Osteocyte (in vitro differentiated cells): ENCODE data around the gene ESYT3. TPM values are rescaled to one million over a fixed set of nuclear protein-coding genes. Genes with fewer than 3 reads are reported as not detected.
"Not testable (repeated sequence)": the region's sequence is repeated elsewhere in the genome, so short reads cannot be mapped to it uniquely, and the experiment has no call there.

Experiments
- DNase-seq: peaks from one replicate; pipeline ENCODE4 v3.0.0; 2021; ENCODE audit warnings: mixed read lengths; ENCODE audit not compliant: unreplicated experiment; ENCODE audit errors: extremely low spot score
- H3K27ac Mint-ChIP-seq: one replicate; pipeline ENCODE4 v1.8.0; 2021; ENCODE audit warnings: mild to moderate bottlenecking, mixed read lengths; ENCODE audit not compliant: unreplicated experiment
- H3K27me3 Mint-ChIP-seq: one replicate; pipeline ENCODE4 v1.8.0; 2021; ENCODE audit warnings: mixed read lengths; ENCODE audit not compliant: unreplicated experiment
- H3K36me3 Mint-ChIP-seq: one replicate; pipeline ENCODE4 v1.8.0; 2021; ENCODE audit warnings: mixed read lengths; ENCODE audit not compliant: unreplicated experiment
- H3K4me1 Mint-ChIP-seq: one replicate; pipeline ENCODE4 v1.8.0; 2021; ENCODE audit warnings: mixed read lengths; ENCODE audit not compliant: unreplicated experiment
- H3K4me3 Mint-ChIP-seq: one replicate; pipeline ENCODE4 v1.8.0; 2021; ENCODE audit warnings: mild to moderate bottlenecking, moderate library complexity, mixed read lengths; ENCODE audit not compliant: unreplicated experiment
- H3K9me3 Mint-ChIP-seq: one replicate; pipeline ENCODE4 v1.8.0; 2021; ENCODE audit warnings: mixed read lengths; ENCODE audit not compliant: unreplicated experiment
- total RNA-seq: library from RNA; stranded (reverse); gene quantifications from 2 replicates; pipeline ENCODE4 v1.2.1, GENCODE V29; 2021
- TF ChIP-seq, protein P1 (sequence below): fragments of 200-600 bp; sonication (generic); IDR thresholded peaks from 2 replicates; pipeline ENCODE4 v1.5.0; 2021; ENCODE audit warnings: antibody characterized with exemption, mild to moderate bottlenecking, moderate library complexity

Gene ESYT3
- total RNA-seq, 1 donor from 2014 or later = 0.21 TPM

DNA sequence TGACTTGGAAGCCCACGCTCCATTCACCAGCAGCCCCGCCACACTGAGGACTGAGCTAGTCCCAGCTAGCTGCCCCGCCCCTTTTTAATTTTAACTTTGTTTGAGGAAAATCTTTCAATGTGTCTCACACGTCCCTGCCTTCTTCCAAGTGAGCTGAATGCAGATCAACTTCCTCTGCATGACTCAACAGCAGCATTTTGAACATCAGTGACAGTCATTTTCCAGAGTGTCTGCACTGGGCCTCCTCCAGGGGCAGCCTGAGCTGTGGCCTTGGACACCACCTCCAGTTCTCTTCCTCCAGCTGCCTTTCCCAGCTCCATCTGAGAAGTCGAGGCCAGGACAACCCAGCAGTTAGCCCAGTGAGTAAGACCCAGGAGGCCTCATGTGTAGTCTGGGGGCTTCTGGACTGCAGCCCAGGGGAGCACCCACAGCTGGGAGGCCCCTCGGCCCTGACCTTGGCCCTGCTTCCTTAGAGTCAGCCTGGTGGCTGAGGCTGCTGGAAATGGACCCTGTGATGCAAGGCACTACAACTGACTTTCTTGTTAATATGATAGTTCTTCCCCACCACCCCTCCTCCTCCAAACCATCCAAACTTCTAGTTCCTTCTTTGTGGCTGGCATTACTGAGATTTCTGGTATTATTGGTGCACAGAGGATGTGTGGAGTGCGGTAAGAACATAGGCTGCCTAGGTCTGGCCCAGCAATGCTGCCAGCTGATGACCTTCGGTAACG, 21.4 kb upstream of the ESYT3 start:
- H3K27ac Mint-ChIP-seq = no peak overlapping the region
- TF ChIP-seq, protein P1, sequence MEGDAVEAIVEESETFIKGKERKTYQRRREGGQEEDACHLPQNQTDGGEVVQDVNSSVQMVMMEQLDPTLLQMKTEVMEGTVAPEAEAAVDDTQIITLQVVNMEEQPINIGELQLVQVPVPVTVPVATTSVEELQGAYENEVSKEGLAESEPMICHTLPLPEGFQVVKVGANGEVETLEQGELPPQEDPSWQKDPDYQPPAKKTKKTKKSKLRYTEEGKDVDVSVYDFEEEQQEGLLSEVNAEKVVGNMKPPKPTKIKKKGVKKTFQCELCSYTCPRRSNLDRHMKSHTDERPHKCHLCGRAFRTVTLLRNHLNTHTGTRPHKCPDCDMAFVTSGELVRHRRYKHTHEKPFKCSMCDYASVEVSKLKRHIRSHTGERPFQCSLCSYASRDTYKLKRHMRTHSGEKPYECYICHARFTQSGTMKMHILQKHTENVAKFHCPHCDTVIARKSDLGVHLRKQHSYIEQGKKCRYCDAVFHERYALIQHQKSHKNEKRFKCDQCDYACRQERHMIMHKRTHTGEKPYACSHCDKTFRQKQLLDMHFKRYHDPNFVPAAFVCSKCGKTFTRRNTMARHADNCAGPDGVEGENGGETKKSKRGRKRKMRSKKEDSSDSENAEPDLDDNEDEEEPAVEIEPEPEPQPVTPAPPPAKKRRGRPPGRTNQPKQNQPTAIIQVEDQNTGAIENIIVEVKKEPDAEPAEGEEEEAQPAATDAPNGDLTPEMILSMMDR = no peak

DNA sequence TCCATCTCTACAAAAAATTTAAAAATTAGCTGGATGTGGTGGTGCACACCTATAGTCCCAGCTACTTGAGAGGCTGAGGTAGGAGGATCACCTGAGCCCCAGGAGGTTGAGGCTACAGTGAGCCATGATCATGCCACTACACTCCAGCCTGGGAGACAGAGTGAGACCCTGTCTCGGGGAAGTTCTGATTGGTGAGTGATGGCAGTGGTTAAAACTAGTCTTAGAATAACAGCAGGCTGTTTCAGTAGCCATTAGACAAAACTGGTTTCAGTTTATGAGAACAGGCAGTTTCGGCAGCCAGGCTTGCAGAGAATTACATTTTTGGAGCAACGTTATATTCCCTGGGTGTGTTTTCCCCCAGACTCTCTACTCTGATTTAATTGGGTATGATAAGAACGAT, 18.2 kb upstream of the ESYT3 start:
- H3K4me1 Mint-ChIP-seq, H3K9me3 Mint-ChIP-seq, DNase-seq, H3K36me3 Mint-ChIP-seq, H3K4me3 Mint-ChIP-seq, H3K27ac Mint-ChIP-seq: not testable (repeated sequence)
- peaks cover 16% of the 10 kb centered on the region for H3K27me3 Mint-ChIP-seq

More for the DNA sequence above, 21.4 kb upstream of the ESYT3 start:
- Mint-ChIP-seq H3K9me3 (no peaks in the 10 kb centered on the region), H3K4me1 (peaks cover 3% of the 10 kb centered on the region), H3K4me3 (no peak overlapping the region), H3K36me3 (no peaks in the 10 kb centered on the region), H3K27me3 (peaks cover 6% of the 10 kb centered on the region)
- DNase-seq = no peak

DNA sequence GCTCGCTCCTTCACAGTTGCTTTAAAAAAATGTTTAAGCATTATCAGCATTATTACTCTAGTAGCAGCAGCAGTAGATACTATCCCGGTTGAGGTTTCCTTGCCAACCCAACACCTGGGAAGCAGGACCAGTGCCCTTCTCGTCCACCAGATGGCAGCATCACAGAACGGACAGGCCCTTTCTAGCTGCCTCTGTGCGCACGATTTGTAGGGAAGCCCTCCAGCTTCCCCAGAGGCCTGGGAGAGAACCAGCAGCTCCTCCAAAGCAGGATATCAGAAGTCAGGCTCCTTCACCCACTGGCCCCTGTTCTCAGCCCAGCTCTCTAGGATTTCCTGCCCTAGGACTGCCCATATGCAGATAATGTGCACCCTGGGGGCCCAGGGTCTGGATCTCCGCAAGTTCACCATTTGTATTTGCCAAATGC, 16.8 kb upstream of the ESYT3 start:
- Mint-ChIP-seq H3K4me3 (no peak overlapping the region), H3K27me3 (peaks cover 22% of the 10 kb centered on the region), H3K9me3 (no peaks in the 10 kb centered on the region), H3K4me1 (peaks cover 5% of the 10 kb centered on the region), H3K36me3 (no peaks in the 10 kb centered on the region), H3K27ac (no peak overlapping the region)
- TF ChIP-seq, protein P1 = peak; percentile 90
- DNase-seq = no peak

DNA sequence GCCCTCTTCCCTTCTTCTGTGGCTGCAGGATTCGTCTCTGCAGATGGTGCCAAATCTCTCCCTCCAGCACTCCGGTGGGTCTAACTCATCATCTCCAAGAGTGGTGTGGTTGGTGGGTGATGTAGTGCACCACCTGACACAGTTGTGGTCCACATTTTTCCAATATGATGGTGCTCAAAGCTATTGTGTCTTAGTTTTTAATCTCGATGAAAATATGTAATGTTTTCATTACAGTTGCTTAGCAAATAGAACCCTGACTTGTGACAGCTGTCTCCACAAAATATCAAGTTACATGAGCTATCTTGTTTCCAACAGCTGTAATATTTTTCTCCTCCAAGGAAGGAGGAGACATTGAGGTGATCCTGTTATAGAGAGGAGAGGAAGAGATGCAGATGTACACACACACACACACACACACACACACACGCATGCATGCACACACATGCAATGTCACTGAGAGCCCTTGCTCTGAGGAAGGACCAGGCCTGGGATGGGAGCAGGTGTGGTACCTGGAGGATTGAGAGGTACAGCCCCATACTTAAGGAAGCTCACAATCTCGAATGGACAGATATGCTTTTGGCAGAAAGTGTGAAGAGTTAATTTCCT, 15.7 kb upstream of the ESYT3 start:
- DNase-seq = no peak
- no peak overlapping the region for H3K27ac Mint-ChIP-seq
- H3K36me3 Mint-ChIP-seq = no peaks in the 10 kb centered on the region
- no peak overlapping the region for H3K4me3 Mint-ChIP-seq
- TF ChIP-seq, protein P1 = no peak
- H3K9me3 Mint-ChIP-seq = no peaks in the 10 kb centered on the region
- peaks cover 27% of the 10 kb centered on the region for H3K27me3 Mint-ChIP-seq
- H3K4me1 Mint-ChIP-seq = peaks cover 5% of the 10 kb centered on the region

DNA sequence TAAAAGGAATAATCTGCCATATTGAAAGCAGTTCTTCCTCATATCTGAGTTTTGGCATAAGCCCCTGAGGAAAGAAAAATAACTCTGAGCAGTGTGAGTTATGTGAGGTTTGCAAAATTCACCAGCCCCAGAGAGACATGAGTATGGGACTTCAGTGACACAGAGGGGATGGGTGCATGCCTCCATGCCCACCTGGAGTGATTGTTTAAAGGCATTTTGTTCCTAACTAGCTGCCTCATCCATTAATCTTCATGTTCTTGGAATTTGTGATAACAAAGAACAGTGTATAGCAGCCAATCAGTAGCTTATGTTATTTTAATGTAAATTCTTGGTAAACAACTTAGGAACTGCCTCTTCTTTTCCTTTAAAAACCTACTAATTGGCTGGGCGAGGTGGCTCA, 11.1 kb upstream of the ESYT3 start:
- no peak for DNase-seq
- H3K36me3 Mint-ChIP-seq = no peaks in the 10 kb centered on the region
- H3K4me3 Mint-ChIP-seq = no peak overlapping the region
- H3K4me1 Mint-ChIP-seq = peaks cover 2% of the 10 kb centered on the region
- H3K9me3 Mint-ChIP-seq = no peaks in the 10 kb centered on the region
- no peak overlapping the region for H3K27ac Mint-ChIP-seq
- peaks cover 29% of the 10 kb centered on the region for H3K27me3 Mint-ChIP-seq
- TF ChIP-seq, protein P1 = no peak
